H1 (cell line): Measurements from ENCODE around the gene MMP24OS. TPM values are rescaled to one million over a fixed set of nuclear protein-coding genes. Genes with fewer than 3 reads are reported as not detected.

Experiments used
- CEBPB ChIP-seq: IDR thresholded peaks from 2 replicates; pipeline ENCODE4 v1.6.1; 2012; ENCODE audit warnings: low read depth, low read length
- JUND ChIP-seq: IDR thresholded peaks from 2 replicates; pipeline ENCODE4 v1.6.1; 2011; ENCODE audit warnings: mild to moderate bottlenecking, improper control_type of control experiment, low read length
- RFX5 ChIP-seq: IDR thresholded peaks from 2 replicates; pipeline ENCODE4 v1.6.1; 2011; ENCODE audit warnings: low read depth, low read length, improper control_type of control experiment, borderline replicate concordance
- SUZ12 ChIP-seq: fragments of 200-600 bp; sonication (generic); IDR thresholded peaks from 2 replicates; pipeline ENCODE4 v1.6.1; 2012; ENCODE audit warnings: mild to moderate bottlenecking, inconsistent platforms, low read length, moderate library complexity, mixed read lengths
- polyA plus RNA-seq, 7 experiments: library from polyadenylated mRNA; depleted of rRNA in 3 of 7; stranded (reverse) in 5 of 7; unstranded in 2 of 7; fragments of >200 nt in 5 of 7; fragments of 200-250 nt in 2 of 7; gene quantifications; 1 replicate in 5 of 7; 2 replicates in 1 of 7; 4 replicates in 1 of 7; pipeline versions ENCODE4 v1.2.1 to v1.2.3, GENCODE V29; 2011 to 2013; ENCODE audit warnings: missing spikeins in 2 of 7, mixed read lengths in 2 of 7
- total RNA-seq: library from RNA; stranded (reverse); fragmentation: NEBNext Ultra II Directional; extraction: Animal tissue kit (Norgen Biotek cat#: 25700); gene quantifications from 2 replicates; pipeline ENCODE4 v1.2.1, GENCODE V29; 2021

The MMP24OS gene
- total and polyA plus RNA-seq, 2 of the 8 experiments (the other 6 are each of a cell fraction or from before 2014, with no cell fraction given) = 19.0 to 21.3 TPM

DNA sequence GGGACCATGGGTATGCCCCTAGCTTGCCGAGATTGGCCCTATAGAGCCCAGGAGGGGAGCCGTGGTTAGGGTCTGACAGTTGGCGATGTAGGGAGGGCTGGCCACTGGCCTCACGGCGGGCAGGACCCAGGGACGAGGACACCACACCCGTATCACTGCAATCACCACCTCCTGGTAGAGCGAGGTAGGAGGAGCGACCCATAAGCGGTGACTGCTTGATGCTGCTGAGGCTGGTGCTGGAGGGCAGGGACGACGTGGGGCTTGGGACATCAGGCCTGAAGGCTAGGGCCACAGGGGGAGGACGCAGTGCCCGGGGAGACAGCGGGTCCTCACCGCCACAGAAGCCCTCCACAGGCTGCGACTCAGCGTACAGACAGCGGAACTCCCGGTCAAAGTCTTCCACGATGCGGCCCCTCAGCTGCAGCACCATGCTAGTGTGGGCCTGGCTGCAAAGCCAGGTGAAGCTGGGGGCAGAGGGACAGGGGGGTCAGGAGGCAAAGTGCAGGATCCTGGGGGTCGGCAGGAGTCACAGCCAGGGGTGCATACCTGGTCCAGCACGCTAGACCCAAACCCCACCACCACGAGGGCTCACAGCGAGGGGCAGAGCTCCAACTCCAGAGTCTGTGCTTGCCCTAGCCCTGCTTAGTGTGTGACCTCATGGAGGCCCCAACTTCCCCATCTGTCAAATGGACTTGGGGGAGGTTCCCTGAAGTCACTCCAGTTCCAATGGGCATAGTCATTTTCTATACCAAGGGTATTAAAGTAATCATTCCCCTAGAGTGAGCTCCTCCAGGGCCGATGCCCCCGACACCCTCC lies 9.8 kb upstream of the MMP24OS start (continued):
- TF ChIP-seq JUND (no peak), CEBPB (no peak), SUZ12 (no peak), RFX5 (no peak)
